ENCODE data around the gene PWWP2B. TPM values are rescaled to one million over a fixed set of nuclear protein-coding genes. Genes with fewer than 3 reads are reported as not detected.
A peak's percentile ranks its signal among the peaks of the same experiment; 100 is the strongest.

PWWP2B gene
- total and polyA plus RNA-seq, 2 of the 13 experiments (the other 11 are each of a cell fraction or from before 2014, with no cell fraction given) = 2.3 to 4.7 TPM

DNA sequence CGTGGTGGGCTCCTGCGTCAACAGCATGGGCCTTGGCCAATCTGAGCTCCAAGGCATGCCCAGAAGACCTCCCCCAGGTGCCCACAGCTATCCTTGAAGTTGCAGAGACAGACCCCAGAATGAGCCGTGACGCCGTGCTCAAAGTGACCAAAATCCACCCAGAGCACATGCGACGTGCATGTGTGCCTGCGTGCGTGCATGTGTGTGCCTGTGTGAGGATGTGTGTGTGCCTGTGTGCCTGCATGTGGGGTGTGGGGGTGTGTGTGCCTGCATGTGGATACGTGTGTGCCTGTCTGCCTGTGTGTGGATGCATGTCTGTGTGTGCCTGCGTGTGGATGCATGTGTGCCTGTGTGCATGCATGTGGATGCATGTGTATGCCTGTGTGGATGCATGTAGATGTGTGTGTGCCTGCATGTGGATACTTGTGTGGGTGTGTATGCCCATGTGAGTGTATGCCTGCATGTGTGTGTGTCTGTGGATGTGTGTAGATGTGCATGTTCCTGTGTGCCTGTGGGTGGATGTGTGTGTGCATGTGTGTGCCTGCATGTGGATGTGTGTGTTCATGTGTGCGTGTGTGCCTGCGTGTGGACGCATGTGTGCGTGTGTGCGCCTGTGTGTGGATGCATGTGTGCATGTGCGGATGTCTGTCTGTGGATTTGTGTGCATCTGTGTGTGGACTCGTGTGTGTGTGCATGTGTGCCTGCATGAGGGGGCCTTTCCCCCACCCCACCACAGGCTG lies 42.6 kb downstream of the PWWP2B start:
- no peak for ATAC-seq
- DNase-seq (ENCODE audit: low spot score) = no peak
- Histone ChIP-seq H4K20me1 (ENCODE audit: insufficient read depth, low read length) (no peaks in the 10 kb centered on the region), H3K9me3 (ENCODE audit: low read length) (no peaks in the 10 kb centered on the region), H3K4me3 (replicated peaks in 1 of 3; ENCODE audit: insufficient read depth in 1 of 3, low read depth in 2 of 3, low read length in 3 of 3) (no peak overlapping the region), H3K79me2 (ENCODE audit: insufficient read depth, low read length) (no peaks in the 10 kb centered on the region), H3K36me3 (replicated peaks in 1 of 2; ENCODE audit: control insufficient read depth in 1 of 2, insufficient read depth in 2 of 2, low read length in 2 of 2) (no peaks in the 10 kb centered on the region), H3K4me2 (ENCODE audit: low read depth, low read length) (no peak overlapping the region), H3K27ac (ENCODE audit: extremely low read length, insufficient read depth, low read length) (no peak overlapping the region), H3K9ac (ENCODE audit: insufficient read depth, low read depth, low read length) (no peak overlapping the region), H3K27me3 (ENCODE audit: control insufficient read depth in 1 of 2, insufficient read depth in 2 of 2, low read length in 2 of 2) (peaks cover 2 to 12% of the 10 kb centered on the region in 2 experiments; a peak in 4 of 5 replicates), H3K4me1 (ENCODE audit: insufficient read depth, low read length) (peaks cover 16% of the 10 kb centered on the region), H2AFZ (ENCODE audit: low read length) (no peak overlapping the region)
- WGBS (ENCODE audit: low lambda C conversion rate) = 76% methylated on average over 12 of the region's 18 CpGs
- FAIRE-seq = no peak
- CTCF ChIA-PET (ENCODE audit: low intra/inter-chr PET ratio, low total read pairs) = no interaction called here
- intact Hi-C loops (cut with micrococcal nuclease; ENCODE audit: unreplicated experiment) (no loop called here), in situ Hi-C loops (cut with HindIII; ENCODE audit: extremely low pct_ligation_motif_present, low pct_unique_long_range_greater_than_20kb) (no loop called here)
- POLR2A ChIA-PET = no interaction called here
- BruUV-seq (replicated peaks) = no TSS peak
- TF ChIP-seq, protein P1, sequence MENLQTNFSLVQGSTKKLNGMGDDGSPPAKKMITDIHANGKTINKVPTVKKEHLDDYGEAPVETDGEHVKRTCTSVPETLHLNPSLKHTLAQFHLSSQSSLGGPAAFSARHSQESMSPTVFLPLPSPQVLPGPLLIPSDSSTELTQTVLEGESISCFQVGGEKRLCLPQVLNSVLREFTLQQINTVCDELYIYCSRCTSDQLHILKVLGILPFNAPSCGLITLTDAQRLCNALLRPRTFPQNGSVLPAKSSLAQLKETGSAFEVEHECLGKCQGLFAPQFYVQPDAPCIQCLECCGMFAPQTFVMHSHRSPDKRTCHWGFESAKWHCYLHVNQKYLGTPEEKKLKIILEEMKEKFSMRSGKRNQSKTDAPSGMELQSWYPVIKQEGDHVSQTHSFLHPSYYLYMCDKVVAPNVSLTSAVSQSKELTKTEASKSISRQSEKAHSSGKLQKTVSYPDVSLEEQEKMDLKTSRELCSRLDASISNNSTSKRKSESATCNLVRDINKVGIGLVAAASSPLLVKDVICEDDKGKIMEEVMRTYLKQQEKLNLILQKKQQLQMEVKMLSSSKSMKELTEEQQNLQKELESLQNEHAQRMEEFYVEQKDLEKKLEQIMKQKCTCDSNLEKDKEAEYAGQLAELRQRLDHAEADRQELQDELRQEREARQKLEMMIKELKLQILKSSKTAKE (CRISPR knock-in tag; IDR thresholded peaks at IDR 0.05; ENCODE audit: borderline replicate concordance) = 0 out of 2 replicates have a peak, but pooled peaks have one; percentile 32
- TF ChIP-seq NPAS2 (CRISPR knock-in tag; IDR thresholded peaks at IDR 0.05; ENCODE audit: borderline replicate concordance) (no peak), ZNF709 (CRISPR knock-in tag; IDR thresholded peaks at IDR 0.05) (no peak), NFRKB (IDR thresholded peaks at IDR 0.05) (no peak), ZFP36L1 (CRISPR knock-in tag; IDR thresholded peaks at IDR 0.05) (no peak), TBX3 (IDR thresholded peaks at IDR 0.05; ENCODE audit: borderline replicate concordance) (no peak), NONO (IDR thresholded peaks at IDR 0.05) (no peak), NONO (CRISPR knock-in tag; conservative IDR thresholded peaks at IDR 0.05) (no peak), CENPX (CRISPR knock-in tag; IDR thresholded peaks at IDR 0.05) (no peak), ISL2 (CRISPR knock-in tag; IDR thresholded peaks at IDR 0.05) (no peak), ZNF674 (CRISPR knock-in tag; IDR thresholded peaks at IDR 0.05; ENCODE audit: low read depth) (no peak), ZNF335 (CRISPR knock-in tag; IDR thresholded peaks at IDR 0.05) (no peak)
- TF ChIP-seq, protein P2, sequence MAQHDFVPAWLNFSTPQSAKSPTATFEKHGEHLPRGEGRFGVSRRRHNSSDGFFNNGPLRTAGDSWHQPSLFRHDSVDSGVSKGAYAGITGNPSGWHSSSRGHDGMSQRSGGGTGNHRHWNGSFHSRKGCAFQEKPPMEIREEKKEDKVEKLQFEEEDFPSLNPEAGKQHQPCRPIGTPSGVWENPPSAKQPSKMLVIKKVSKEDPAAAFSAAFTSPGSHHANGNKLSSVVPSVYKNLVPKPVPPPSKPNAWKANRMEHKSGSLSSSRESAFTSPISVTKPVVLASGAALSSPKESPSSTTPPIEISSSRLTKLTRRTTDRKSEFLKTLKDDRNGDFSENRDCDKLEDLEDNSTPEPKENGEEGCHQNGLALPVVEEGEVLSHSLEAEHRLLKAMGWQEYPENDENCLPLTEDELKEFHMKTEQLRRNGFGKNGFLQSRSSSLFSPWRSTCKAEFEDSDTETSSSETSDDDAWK (CRISPR knock-in tag; IDR thresholded peaks at IDR 0.05) = no peak
- TF ChIP-seq, protein P3, sequence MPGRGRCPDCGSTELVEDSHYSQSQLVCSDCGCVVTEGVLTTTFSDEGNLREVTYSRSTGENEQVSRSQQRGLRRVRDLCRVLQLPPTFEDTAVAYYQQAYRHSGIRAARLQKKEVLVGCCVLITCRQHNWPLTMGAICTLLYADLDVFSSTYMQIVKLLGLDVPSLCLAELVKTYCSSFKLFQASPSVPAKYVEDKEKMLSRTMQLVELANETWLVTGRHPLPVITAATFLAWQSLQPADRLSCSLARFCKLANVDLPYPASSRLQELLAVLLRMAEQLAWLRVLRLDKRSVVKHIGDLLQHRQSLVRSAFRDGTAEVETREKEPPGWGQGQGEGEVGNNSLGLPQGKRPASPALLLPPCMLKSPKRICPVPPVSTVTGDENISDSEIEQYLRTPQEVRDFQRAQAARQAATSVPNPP (CRISPR knock-in tag; IDR thresholded peaks at IDR 0.05) = no peak
- TF ChIP-seq, protein P4, sequence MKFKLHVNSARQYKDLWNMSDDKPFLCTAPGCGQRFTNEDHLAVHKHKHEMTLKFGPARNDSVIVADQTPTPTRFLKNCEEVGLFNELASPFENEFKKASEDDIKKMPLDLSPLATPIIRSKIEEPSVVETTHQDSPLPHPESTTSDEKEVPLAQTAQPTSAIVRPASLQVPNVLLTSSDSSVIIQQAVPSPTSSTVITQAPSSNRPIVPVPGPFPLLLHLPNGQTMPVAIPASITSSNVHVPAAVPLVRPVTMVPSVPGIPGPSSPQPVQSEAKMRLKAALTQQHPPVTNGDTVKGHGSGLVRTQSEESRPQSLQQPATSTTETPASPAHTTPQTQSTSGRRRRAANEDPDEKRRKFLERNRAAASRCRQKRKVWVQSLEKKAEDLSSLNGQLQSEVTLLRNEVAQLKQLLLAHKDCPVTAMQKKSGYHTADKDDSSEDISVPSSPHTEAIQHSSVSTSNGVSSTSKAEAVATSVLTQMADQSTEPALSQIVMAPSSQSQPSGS (CRISPR knock-in tag; IDR thresholded peaks at IDR 0.05) = no peak
- TF ChIP-seq, protein P5, sequence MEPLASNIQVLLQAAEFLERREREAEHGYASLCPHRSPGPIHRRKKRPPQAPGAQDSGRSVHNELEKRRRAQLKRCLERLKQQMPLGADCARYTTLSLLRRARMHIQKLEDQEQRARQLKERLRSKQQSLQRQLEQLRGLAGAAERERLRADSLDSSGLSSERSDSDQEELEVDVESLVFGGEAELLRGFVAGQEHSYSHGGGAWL (CRISPR knock-in tag; IDR thresholded peaks at IDR 0.05) = no peak
- TF ChIP-seq, protein P6, sequence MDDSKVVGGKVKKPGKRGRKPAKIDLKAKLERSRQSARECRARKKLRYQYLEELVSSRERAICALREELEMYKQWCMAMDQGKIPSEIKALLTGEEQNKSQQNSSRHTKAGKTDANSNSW (CRISPR knock-in tag; IDR thresholded peaks at IDR 0.05; ENCODE audit: borderline replicate concordance) = no peak
